Ascending aorta (tissue), 2 donors: ENCODE results near the gene DGKG. TPM values are rescaled to one million over a fixed set of nuclear protein-coding genes. Genes with fewer than 3 reads are reported as not detected.

Experiments
- DNase-seq, 2 donors: peaks; one replicate each; pipeline ENCODE4 v3.0.0-alpha.2; 2019; ENCODE audit warnings: low spot score in 2 of 2
- H3K27ac ChIP-seq, 2 donors: fragments of 200-600 bp; sonication (generic); one replicate each; pipeline ENCODE4 v1.5.1; 2016 to 2017; ENCODE audit warnings: mild to moderate bottlenecking in 1 of 2
- H3K27me3 ChIP-seq: fragments of 200-600 bp; sonication (generic); one replicate; pipeline ENCODE4 v1.5.1; 2017
- H3K36me3 ChIP-seq, 2 donors: fragments of 200-600 bp; sonication (generic); one replicate each; pipeline ENCODE4 v1.5.1; 2016
- H3K4me1 ChIP-seq, 2 donors: fragments of 200-600 bp; sonication (generic); one replicate each; pipeline ENCODE4 v1.5.1; 2016 to 2017; ENCODE audit warnings: mild to moderate bottlenecking in 1 of 2
- H3K4me3 ChIP-seq, 2 donors: fragments of 200-600 bp; sonication (generic); one replicate each; pipeline ENCODE4 v1.5.1; 2016 to 2017; ENCODE audit warnings: mild to moderate bottlenecking in 1 of 2
- H3K9me3 ChIP-seq, 2 donors: fragments of 200-600 bp; sonication (generic); one replicate each; pipeline ENCODE4 v1.5.1; 2016
- CTCF ChIP-seq, 3 experiments: fragments of 200-600 bp in 2 of 3; fragments of 450-650 bp in 1 of 3; sonication (generic) in 2 of 3; IDR thresholded peaks; one replicate each; pipeline ENCODE4 v1.5.1; 2016 to 2019; ENCODE audit warnings: antibody characterized with exemption in 3 of 3, mild to moderate bottlenecking in 1 of 3, moderate library complexity in 1 of 3
- intact Hi-C: fragments of 100-400 bp; cut with DNase I; formaldehyde crosslinking; loops from one replicate; pipeline ENCODE4 v1.15.1; 2023
- total RNA-seq: library from RNA; depleted of rRNA; stranded (reverse); fragments of >200 nt; gene quantifications from one replicate; pipeline ENCODE4 v1.1.0, GENCODE V29; 2016

Gene DGKG
- total RNA-seq, 1 donor from 2014 or later: 11.1 TPM

GRCh38 chr3:186322761-186323160 is 39.3 kb downstream of the DGKG start:
- no peak for DNase-seq
- Histone ChIP-seq H3K27me3 (no peaks in the 10 kb centered on the region), H3K36me3 (peaks cover 0 to 18% of the 10 kb centered on the region in 2 donors), H3K27ac (no peak overlapping the region), H3K4me3 (no peak overlapping the region), H3K4me1 (no peaks in the 10 kb centered on the region), H3K9me3 (no peaks in the 10 kb centered on the region)
- intact Hi-C loops: no loop called here
- TF ChIP-seq CTCF (IDR thresholded peaks at IDR 0.05): no peak

GRCh38 chr3:186321746-186322145 is 40.3 kb downstream of the DGKG start:
- intact Hi-C loops: no loop called here
- Histone ChIP-seq H3K36me3 (peaks cover 0 to 18% of the 10 kb centered on the region in 2 donors), H3K4me1 (no peaks in the 10 kb centered on the region), H3K4me3 (no peak overlapping the region), H3K27ac (no peak overlapping the region), H3K9me3 (no peaks in the 10 kb centered on the region), H3K27me3 (no peaks in the 10 kb centered on the region)
- DNase-seq: no peak
- no peak for TF ChIP-seq CTCF (IDR thresholded peaks at IDR 0.05)

- Histone ChIP-seq H3K4me1 (no peaks in the 10 kb centered on the region), H3K27me3 (no peaks in the 10 kb centered on the region), H3K36me3 (peaks cover 0 to 18% of the 10 kb centered on the region in 2 donors), H3K27ac (no peak overlapping the region), H3K9me3 (no peaks in the 10 kb centered on the region), H3K4me3 (no peak overlapping the region)
- no peak for TF ChIP-seq CTCF (IDR thresholded peaks at IDR 0.05)
- no peak for DNase-seq
- intact Hi-C loops: no loop called here
Measured at GRCh38 chr3:186320862-186321568, 41.0 kb downstream of the DGKG start.

- Histone ChIP-seq H3K36me3 (peaks cover 0 to 18% of the 10 kb centered on the region in 2 donors), H3K4me3 (no peak overlapping the region), H3K27ac (no peak overlapping the region), H3K9me3 (no peaks in the 10 kb centered on the region), H3K4me1 (no peaks in the 10 kb centered on the region), H3K27me3 (no peaks in the 10 kb centered on the region)
- DNase-seq: no peak
- intact Hi-C loops: no loop called here
- TF ChIP-seq CTCF (IDR thresholded peaks at IDR 0.05): no peak
Measured at GRCh38 chr3:186319945-186320344, 42.1 kb downstream of the DGKG start.

GRCh38 chr3:186318135-186318534 is 43.9 kb downstream of the DGKG start:
- H3K36me3 ChIP-seq: peaks cover 0 to 18% of the 10 kb centered on the region in 2 donors
- no peaks in the 10 kb centered on the region for H3K4me1 ChIP-seq
- no peak for TF ChIP-seq CTCF (IDR thresholded peaks at IDR 0.05)
- no peak overlapping the region for H3K4me3 ChIP-seq
- H3K9me3 ChIP-seq: no peaks in the 10 kb centered on the region
- H3K27me3 ChIP-seq: no peaks in the 10 kb centered on the region
- intact Hi-C loops: no loop called here
- no peak overlapping the region for H3K27ac ChIP-seq
- no peak for DNase-seq
